ENCODE measurements around the gene BLOC1S3.

The BLOC1S3 gene

GRCh38 chr19:45163156-45163555 lies 15.4 kb upstream of the BLOC1S3 start:
- Histone ChIP-seq H3K27me3 (ENCODE audit: insufficient read depth, low read length) (no peaks in the 10 kb centered on the region), H3K4me1 (ENCODE audit: control insufficient read depth, insufficient read depth, low read length, unreplicated experiment) (peaks cover 5% of the 10 kb centered on the region), H3K27ac (ENCODE audit: low read depth, low read length) (no peak overlapping the region), H3K79me2 (ENCODE audit: control insufficient read depth, insufficient read depth, low read length, unreplicated experiment) (no peaks in the 10 kb centered on the region), H3K36me3 (ENCODE audit: insufficient read depth, low read length) (no peaks in the 10 kb centered on the region), H3K4me3 (ENCODE audit: low read depth, low read length) (no peak overlapping the region), H2AFZ (ENCODE audit: low read length, unreplicated experiment) (no peak overlapping the region)

DNA sequence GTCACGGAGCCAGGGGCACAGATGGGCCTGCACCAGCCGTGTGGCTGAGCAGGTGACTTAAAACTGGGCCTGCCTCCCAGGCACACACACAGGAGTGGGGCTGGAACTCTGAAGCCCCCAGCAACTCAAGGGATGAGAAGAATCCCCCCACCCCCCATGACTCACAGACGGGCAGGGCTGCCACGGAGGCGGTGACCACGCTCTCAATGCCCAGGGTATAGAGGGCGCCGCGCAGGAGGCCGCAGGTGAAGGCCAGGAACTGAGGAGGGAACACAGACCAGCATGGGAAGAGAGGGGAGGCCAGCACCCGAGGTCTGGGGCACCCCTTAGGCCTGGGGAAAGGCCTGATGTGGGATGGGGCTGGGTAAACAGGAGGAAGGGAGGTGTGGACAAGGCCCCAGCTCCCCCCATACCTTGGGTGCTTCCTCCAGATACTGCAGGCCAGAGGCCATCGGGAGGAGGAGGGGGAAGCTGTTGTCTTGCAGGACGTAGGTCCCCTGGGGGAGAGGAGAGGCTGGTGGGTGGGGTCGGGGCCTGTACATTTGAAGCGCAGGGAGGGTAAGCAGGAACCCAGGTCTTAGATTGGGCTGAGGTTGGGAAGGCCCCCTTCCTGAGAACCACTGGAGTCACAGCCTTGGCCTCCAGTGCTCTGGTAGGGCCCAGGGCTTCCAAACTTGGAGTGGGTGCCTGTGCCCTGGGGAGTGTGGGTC lies 14.7 kb upstream of the BLOC1S3 start:
- Histone ChIP-seq H3K36me3 (ENCODE audit: insufficient read depth, low read length) (no peaks in the 10 kb centered on the region), H3K4me1 (ENCODE audit: control insufficient read depth, insufficient read depth, low read length, unreplicated experiment) (peaks cover 5% of the 10 kb centered on the region), H3K4me3 (ENCODE audit: low read depth, low read length) (no peak overlapping the region), H2AFZ (ENCODE audit: low read length, unreplicated experiment) (no peak overlapping the region), H3K79me2 (ENCODE audit: control insufficient read depth, insufficient read depth, low read length, unreplicated experiment) (no peaks in the 10 kb centered on the region), H3K27ac (ENCODE audit: low read depth, low read length) (no peak overlapping the region), H3K27me3 (ENCODE audit: insufficient read depth, low read length) (no peaks in the 10 kb centered on the region)

- Histone ChIP-seq H2AFZ (ENCODE audit: low read length, unreplicated experiment) (no peak overlapping the region), H3K79me2 (ENCODE audit: control insufficient read depth, insufficient read depth, low read length, unreplicated experiment) (no peaks in the 10 kb centered on the region), H3K36me3 (ENCODE audit: insufficient read depth, low read length) (no peaks in the 10 kb centered on the region), H3K4me1 (ENCODE audit: control insufficient read depth, insufficient read depth, low read length, unreplicated experiment) (peaks cover 5% of the 10 kb centered on the region), H3K27ac (ENCODE audit: low read depth, low read length) (no peak overlapping the region), H3K4me3 (ENCODE audit: low read depth, low read length) (no peak overlapping the region), H3K27me3 (ENCODE audit: insufficient read depth, low read length) (no peaks in the 10 kb centered on the region)
These were observed 13.8 kb upstream of the BLOC1S3 start for GRCh38 chr19:45164577-45165335.

DNA sequence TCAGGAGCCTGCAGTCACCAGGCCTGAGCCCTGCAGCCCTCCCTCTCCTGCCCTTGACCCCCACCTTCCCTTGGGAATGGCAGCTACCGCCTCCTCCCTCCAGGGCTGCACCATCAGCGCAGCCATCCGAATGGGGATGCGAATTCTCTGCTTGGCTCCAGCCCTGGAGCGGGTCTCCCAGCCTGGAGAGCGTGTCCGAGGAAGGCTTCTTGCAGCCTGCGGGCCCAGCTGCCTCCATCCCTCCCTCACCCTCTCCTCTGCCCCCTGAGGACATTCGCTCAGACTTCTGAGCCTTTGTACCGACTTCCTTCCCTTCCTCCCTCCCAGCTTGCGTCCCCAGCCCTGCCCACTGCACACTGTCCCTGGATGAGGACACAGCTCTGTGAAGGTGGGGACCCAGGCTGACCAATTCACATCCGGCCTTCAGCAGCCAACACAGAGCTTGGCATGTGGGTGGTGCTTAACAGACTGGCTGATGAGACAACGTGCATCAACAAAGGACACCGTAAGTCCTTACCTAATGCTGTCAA lies 11.8 kb upstream of the BLOC1S3 start:
- H3K36me3 ChIP-seq (ENCODE audit: insufficient read depth, low read length) = no peaks in the 10 kb centered on the region
- H3K4me3 ChIP-seq (ENCODE audit: low read depth, low read length) = no peak overlapping the region
- H3K27ac ChIP-seq (ENCODE audit: low read depth, low read length) = no peak overlapping the region
- H2AFZ ChIP-seq (ENCODE audit: low read length, unreplicated experiment) = no peak overlapping the region
- no peaks in the 10 kb centered on the region for H3K27me3 ChIP-seq (ENCODE audit: insufficient read depth, low read length)
- peaks cover 5% of the 10 kb centered on the region for H3K4me1 ChIP-seq (ENCODE audit: control insufficient read depth, insufficient read depth, low read length, unreplicated experiment)
- no peaks in the 10 kb centered on the region for H3K79me2 ChIP-seq (ENCODE audit: control insufficient read depth, insufficient read depth, low read length, unreplicated experiment)

GRCh38 chr19:45168767-45169351 lies 9.7 kb upstream of the BLOC1S3 start:
- Histone ChIP-seq H2AFZ (ENCODE audit: low read length, unreplicated experiment) (no peak overlapping the region), H3K4me3 (ENCODE audit: low read depth, low read length) (no peak overlapping the region), H3K36me3 (ENCODE audit: insufficient read depth, low read length) (no peaks in the 10 kb centered on the region), H3K79me2 (ENCODE audit: control insufficient read depth, insufficient read depth, low read length, unreplicated experiment) (no peaks in the 10 kb centered on the region), H3K27me3 (ENCODE audit: insufficient read depth, low read length) (no peaks in the 10 kb centered on the region), H3K4me1 (ENCODE audit: control insufficient read depth, insufficient read depth, low read length, unreplicated experiment) (peaks cover 5% of the 10 kb centered on the region), H3K27ac (ENCODE audit: low read depth, low read length) (no peak overlapping the region)

DNA sequence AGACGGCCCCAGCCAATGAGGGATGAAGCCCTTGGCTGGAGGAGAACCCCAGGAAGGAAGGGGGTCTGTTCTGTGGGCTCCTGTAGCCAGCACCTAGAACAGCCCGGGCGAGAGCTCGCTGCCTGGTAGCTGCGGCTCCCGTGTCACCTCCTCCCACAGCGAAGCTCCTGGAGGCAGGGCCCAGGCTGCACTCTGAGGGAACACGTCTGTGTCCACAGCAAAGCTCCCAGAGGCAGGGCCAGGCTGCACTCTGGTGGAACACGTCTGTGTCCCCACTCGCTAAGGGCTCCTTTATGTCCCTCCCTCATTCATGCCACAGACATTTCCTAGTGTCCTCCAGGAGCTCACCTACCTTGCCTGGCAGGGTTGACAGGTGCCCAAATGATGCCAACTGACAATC lies 9.0 kb upstream of the BLOC1S3 start:
- Histone ChIP-seq H2AFZ (ENCODE audit: low read length, unreplicated experiment) (no peak overlapping the region), H3K4me1 (ENCODE audit: control insufficient read depth, insufficient read depth, low read length, unreplicated experiment) (no peaks in the 10 kb centered on the region), H3K79me2 (ENCODE audit: control insufficient read depth, insufficient read depth, low read length, unreplicated experiment) (no peaks in the 10 kb centered on the region), H3K27ac (ENCODE audit: low read depth, low read length) (no peak overlapping the region), H3K27me3 (ENCODE audit: insufficient read depth, low read length) (no peaks in the 10 kb centered on the region), H3K36me3 (ENCODE audit: insufficient read depth, low read length) (no peaks in the 10 kb centered on the region), H3K4me3 (ENCODE audit: low read depth, low read length) (no peak overlapping the region)

- H3K4me3 ChIP-seq (ENCODE audit: low read depth, low read length) = no peak overlapping the region
- no peak overlapping the region for H3K27ac ChIP-seq (ENCODE audit: low read depth, low read length)
These were observed 8.2 kb upstream of the BLOC1S3 start for GRCh38 chr19:45170146-45171106.

DNA sequence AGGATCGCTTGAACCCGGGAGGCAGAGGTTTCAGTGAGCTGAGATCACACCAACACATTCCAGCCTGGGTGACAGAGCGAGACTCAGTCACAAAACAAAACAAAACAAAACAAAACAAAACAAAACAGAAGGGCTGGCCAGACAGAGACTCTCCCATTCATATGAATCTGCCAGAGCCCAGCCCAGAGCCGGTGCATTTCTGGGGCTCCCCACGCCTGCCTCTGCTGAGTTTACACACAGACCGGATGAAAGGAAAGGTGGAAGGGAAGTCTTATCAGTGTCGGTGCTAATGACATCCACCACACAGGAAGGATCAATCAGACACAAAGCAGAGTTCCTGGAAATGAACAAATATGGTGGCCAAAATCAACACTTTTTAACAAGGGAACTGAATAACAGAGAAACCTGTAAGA lies 7.4 kb upstream of the BLOC1S3 start:
- Histone ChIP-seq H3K4me1 (ENCODE audit: control insufficient read depth, insufficient read depth, low read length, unreplicated experiment) (no peaks in the 10 kb centered on the region), H3K27ac (ENCODE audit: low read depth, low read length) (no peak overlapping the region), H3K36me3 (ENCODE audit: insufficient read depth, low read length) (no peaks in the 10 kb centered on the region), H3K4me3 (ENCODE audit: low read depth, low read length) (no peak overlapping the region), H3K27me3 (ENCODE audit: insufficient read depth, low read length) (no peaks in the 10 kb centered on the region), H3K79me2 (ENCODE audit: control insufficient read depth, insufficient read depth, low read length, unreplicated experiment) (no peaks in the 10 kb centered on the region), H2AFZ (ENCODE audit: low read length, unreplicated experiment) (no peak overlapping the region)

More at GRCh38 chr19:45170146-45171106, 8.2 kb upstream of the BLOC1S3 start:
- Histone ChIP-seq H3K79me2 (ENCODE audit: control insufficient read depth, insufficient read depth, low read length, unreplicated experiment) (no peaks in the 10 kb centered on the region), H3K4me1 (ENCODE audit: control insufficient read depth, insufficient read depth, low read length, unreplicated experiment) (no peaks in the 10 kb centered on the region), H3K36me3 (ENCODE audit: insufficient read depth, low read length) (no peaks in the 10 kb centered on the region), H3K27me3 (ENCODE audit: insufficient read depth, low read length) (no peaks in the 10 kb centered on the region), H2AFZ (ENCODE audit: low read length, unreplicated experiment) (no peak overlapping the region)

DNA sequence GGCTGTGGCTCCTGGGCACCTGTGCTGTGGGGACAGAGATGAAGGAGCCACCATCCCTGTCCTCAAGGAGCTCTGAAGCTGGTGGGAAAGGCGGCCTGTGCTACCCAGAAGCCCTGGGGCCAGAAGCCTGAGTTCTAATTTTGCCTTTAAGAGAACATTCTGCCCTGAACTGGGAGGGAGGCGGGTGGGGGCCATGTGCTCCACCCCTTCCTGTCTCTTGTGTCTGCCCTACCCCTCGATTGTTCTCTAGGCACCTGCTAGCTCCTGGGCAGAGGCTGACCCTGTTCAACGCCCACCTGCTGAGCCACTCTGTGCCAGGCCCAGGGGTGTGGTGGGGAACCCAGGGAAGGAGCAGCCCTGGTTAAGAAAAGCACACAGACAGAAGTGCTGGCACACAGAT lies 6.4 kb upstream of the BLOC1S3 start:
- Histone ChIP-seq H3K27ac (ENCODE audit: low read depth, low read length) (no peak overlapping the region), H3K27me3 (ENCODE audit: insufficient read depth, low read length) (no peaks in the 10 kb centered on the region), H2AFZ (ENCODE audit: low read length, unreplicated experiment) (no peak overlapping the region), H3K4me3 (ENCODE audit: low read depth, low read length) (no peak overlapping the region), H3K36me3 (ENCODE audit: insufficient read depth, low read length) (no peaks in the 10 kb centered on the region), H3K4me1 (ENCODE audit: control insufficient read depth, insufficient read depth, low read length, unreplicated experiment) (no peaks in the 10 kb centered on the region), H3K79me2 (ENCODE audit: control insufficient read depth, insufficient read depth, low read length, unreplicated experiment) (no peaks in the 10 kb centered on the region)

DNA sequence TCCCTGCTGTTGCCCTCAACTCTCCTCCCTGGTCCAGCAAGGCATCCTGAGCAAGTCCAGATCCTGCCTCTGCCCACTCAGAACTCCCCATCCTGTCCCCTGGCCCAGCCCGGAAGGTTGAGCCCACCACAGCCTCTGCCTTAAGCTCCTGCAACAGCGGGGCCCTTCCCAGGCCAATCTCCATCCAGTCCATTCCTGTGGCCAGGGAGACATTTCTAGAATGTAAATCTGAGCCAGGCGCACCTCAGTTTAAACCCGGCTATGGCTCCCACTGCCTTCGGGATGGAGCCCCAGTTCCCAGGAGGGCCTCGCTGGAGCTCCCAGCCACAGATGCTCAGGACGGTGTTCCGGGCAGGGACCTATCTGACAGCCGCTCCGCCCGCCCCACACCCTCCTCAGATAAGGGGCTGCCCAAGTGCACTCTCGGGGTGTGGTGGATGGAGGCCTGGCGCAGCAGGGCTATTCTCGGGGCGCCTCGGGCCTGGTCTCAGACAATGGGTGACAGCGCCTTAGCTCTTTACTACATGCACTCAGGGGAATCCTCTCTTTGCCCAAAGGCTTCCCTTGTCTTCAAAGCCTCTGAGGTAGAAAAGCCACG lies 5.9 kb upstream of the BLOC1S3 start:
- H2AFZ ChIP-seq (ENCODE audit: low read length, unreplicated experiment) = no peak overlapping the region
- no peaks in the 10 kb centered on the region for H3K79me2 ChIP-seq (ENCODE audit: control insufficient read depth, insufficient read depth, low read length, unreplicated experiment)
- H3K27me3 ChIP-seq (ENCODE audit: insufficient read depth, low read length) = no peaks in the 10 kb centered on the region
- H3K4me1 ChIP-seq (ENCODE audit: control insufficient read depth, insufficient read depth, low read length, unreplicated experiment) = no peaks in the 10 kb centered on the region
- no peak overlapping the region for H3K27ac ChIP-seq (ENCODE audit: low read depth, low read length)
- no peaks in the 10 kb centered on the region for H3K36me3 ChIP-seq (ENCODE audit: insufficient read depth, low read length)
- no peak overlapping the region for H3K4me3 ChIP-seq (ENCODE audit: low read depth, low read length)
